Measurements from ENCODE around the gene EHD1. TPM values are rescaled to one million over a fixed set of nuclear protein-coding genes. Genes with fewer than 3 reads are reported as not detected.

The EHD1 gene
- total RNA-seq, 3 donors from 2014 or later = 26.9 to 45.4 (median 31.2) TPM

GRCh38 chr11:64856382-64857227, 21.8 kb downstream of the EHD1 start:
- Histone ChIP-seq H3K9me3 (no peaks in the 10 kb centered on the region), H3K27ac (peak overlapping the region; percentile 83 to 85), H3K27me3 (no peaks in the 10 kb centered on the region), H3K4me3 (no peak overlapping the region), H3K4me1 (peaks cover 15 to 25% of the 10 kb centered on the region in 2 donors), H3K36me3 (no peaks in the 10 kb centered on the region)
- peak in 1 of 2 donors; percentile 76 for DNase-seq (ENCODE audit: low spot score in 2 of 2)
- intact Hi-C loops (cut with DNase I; ENCODE audit: low total_unique reads) = loop anchor here (10.0 kb wide), 1 partner anchor 158 kb away; the partner anchor contains the start of gene ARL2
- peak; percentile 60 to 68 (median 66) for TF ChIP-seq POLR2AphosphoS5 (IDR thresholded peaks at IDR 0.05)
- no peak for TF ChIP-seq POLR2A (IDR thresholded peaks at IDR 0.05)

- H3K9me3 ChIP-seq = no peaks in the 10 kb centered on the region
- no peaks in the 10 kb centered on the region for H3K36me3 ChIP-seq
- H3K27ac ChIP-seq = peak overlapping the region; percentile 83 to 85
- TF ChIP-seq POLR2AphosphoS5 (IDR thresholded peaks at IDR 0.05) (no peak), POLR2A (IDR thresholded peaks at IDR 0.05) (no peak), CTCF (IDR thresholded peaks at IDR 0.05) (no peak)
- no peak overlapping the region for H3K4me3 ChIP-seq
- peaks cover 15 to 25% of the 10 kb centered on the region in 2 donors for H3K4me1 ChIP-seq
- intact Hi-C loops (cut with DNase I; ENCODE audit: low total_unique reads) = loop anchor here (10.0 kb wide), 1 partner anchor 159 kb away; the partner anchor contains the start of gene ARL2
- DNase-seq (ENCODE audit: low spot score in 2 of 2) = no peak
- H3K27me3 ChIP-seq = no peaks in the 10 kb centered on the region
Measured at GRCh38 chr11:64855596-64856304, 22.7 kb downstream of the EHD1 start.

GRCh38 chr11:64854534-64855502, 23.6 kb downstream of the EHD1 start:
- TF ChIP-seq POLR2AphosphoS5 (IDR thresholded peaks at IDR 0.05) = peak; percentile 61 to 98 (median 92)
- no peak for TF ChIP-seq POLR2A (IDR thresholded peaks at IDR 0.05)
- TF ChIP-seq CTCF (IDR thresholded peaks at IDR 0.05) = no peak
- Histone ChIP-seq H3K27ac (peak overlapping the region; percentile 83 to 85), H3K36me3 (no peaks in the 10 kb centered on the region), H3K4me3 (peak overlapping the region in 1 of 3 donors; percentile 26), H3K9me3 (no peaks in the 10 kb centered on the region), H3K27me3 (no peaks in the 10 kb centered on the region), H3K4me1 (peaks cover 15 to 25% of the 10 kb centered on the region in 2 donors)
- DNase-seq (ENCODE audit: low spot score in 2 of 2) = peak; percentile 68 to 81
- intact Hi-C loops (cut with DNase I; ENCODE audit: low total_unique reads) = loop anchor here (10.0 kb wide), 1 partner anchor 160 kb away; the partner anchor contains the start of gene ARL2

- Histone ChIP-seq H3K27ac (peak overlapping the region; percentile 83 to 85), H3K4me1 (peaks cover 22 to 25% of the 10 kb centered on the region in 2 donors), H3K9me3 (no peaks in the 10 kb centered on the region), H3K27me3 (no peaks in the 10 kb centered on the region), H3K36me3 (no peaks in the 10 kb centered on the region), H3K4me3 (no peak overlapping the region)
- DNase-seq (ENCODE audit: low spot score in 2 of 2) = no peak
- TF ChIP-seq POLR2AphosphoS5 (IDR thresholded peaks at IDR 0.05) = no peak
- no peak for TF ChIP-seq CTCF (IDR thresholded peaks at IDR 0.05)
- no peak for TF ChIP-seq POLR2A (IDR thresholded peaks at IDR 0.05)
- intact Hi-C loops (cut with DNase I; ENCODE audit: low total_unique reads) = loop anchor here (10.0 kb wide), 1 partner anchor 161 kb away; the partner anchor contains the start of gene ARL2
Measured at GRCh38 chr11:64854157-64854533, 24.3 kb downstream of the EHD1 start.

GRCh38 chr11:64853709-64854108, 24.7 kb downstream of the EHD1 start:
- TF ChIP-seq POLR2A (IDR thresholded peaks at IDR 0.05) (no peak), POLR2AphosphoS5 (IDR thresholded peaks at IDR 0.05) (no peak), CTCF (IDR thresholded peaks at IDR 0.05) (no peak)
- Histone ChIP-seq H3K27ac (peak overlapping the region; percentile 83 to 85), H3K9me3 (no peaks in the 10 kb centered on the region), H3K4me1 (peaks cover 26 to 29% of the 10 kb centered on the region in 2 donors), H3K36me3 (no peaks in the 10 kb centered on the region), H3K4me3 (no peak overlapping the region), H3K27me3 (no peaks in the 10 kb centered on the region)
- intact Hi-C loops (cut with DNase I; ENCODE audit: low total_unique reads) = loop anchor here (10.0 kb wide), 1 partner anchor 161 kb away; the partner anchor contains the start of gene ARL2
- DNase-seq (ENCODE audit: low spot score in 2 of 2) = no peak

All from breast epithelium (tissue), 4 donors.